A673 (cell line): Measurements from ENCODE around the gene SDK1.

Source experiments
- EZH2 ChIP-seq: fragments of 200-600 bp; sonication (generic); IDR thresholded peaks from 2 replicates; pipeline ENCODE4 v1.6.1; 2017; ENCODE audit warnings: borderline replicate concordance, low read depth, mild to moderate bottlenecking, mixed read lengths, antibody characterized with exemption, low read length; ENCODE audit not compliant: poor library complexity, severe bottlenecking
- TF ChIP-seq, protein P1 (sequence below): fragments of 300-800, 200-600 bp; sonication (generic); conservative IDR thresholded peaks from 2 replicates; pipeline ENCODE4 v1.5.1; 2017; ENCODE audit warnings: low read depth, mild to moderate bottlenecking, antibody characterized with exemption, low read length, moderate library complexity, mixed read lengths

DNA sequence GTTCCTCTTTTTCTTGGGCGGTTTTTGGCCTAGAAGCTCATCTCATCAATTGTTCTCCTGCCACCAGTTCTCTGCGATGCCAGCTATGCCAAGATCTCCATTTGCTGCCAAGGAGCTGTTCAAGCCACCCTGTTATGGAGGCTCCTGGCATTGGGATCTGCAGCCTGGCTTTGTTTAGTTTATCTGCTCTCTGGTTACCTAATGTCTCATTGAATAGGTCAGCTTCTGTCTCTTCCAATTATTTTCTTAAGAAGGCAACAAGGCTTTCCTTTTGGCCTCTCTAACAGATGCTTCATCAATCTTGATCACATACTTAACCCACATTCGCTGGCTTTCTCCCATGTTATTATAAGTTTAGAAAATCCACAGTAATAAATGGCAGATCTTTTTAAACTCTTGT lies 20.6 kb upstream of the SDK1 start:
- TF ChIP-seq, protein P1, sequence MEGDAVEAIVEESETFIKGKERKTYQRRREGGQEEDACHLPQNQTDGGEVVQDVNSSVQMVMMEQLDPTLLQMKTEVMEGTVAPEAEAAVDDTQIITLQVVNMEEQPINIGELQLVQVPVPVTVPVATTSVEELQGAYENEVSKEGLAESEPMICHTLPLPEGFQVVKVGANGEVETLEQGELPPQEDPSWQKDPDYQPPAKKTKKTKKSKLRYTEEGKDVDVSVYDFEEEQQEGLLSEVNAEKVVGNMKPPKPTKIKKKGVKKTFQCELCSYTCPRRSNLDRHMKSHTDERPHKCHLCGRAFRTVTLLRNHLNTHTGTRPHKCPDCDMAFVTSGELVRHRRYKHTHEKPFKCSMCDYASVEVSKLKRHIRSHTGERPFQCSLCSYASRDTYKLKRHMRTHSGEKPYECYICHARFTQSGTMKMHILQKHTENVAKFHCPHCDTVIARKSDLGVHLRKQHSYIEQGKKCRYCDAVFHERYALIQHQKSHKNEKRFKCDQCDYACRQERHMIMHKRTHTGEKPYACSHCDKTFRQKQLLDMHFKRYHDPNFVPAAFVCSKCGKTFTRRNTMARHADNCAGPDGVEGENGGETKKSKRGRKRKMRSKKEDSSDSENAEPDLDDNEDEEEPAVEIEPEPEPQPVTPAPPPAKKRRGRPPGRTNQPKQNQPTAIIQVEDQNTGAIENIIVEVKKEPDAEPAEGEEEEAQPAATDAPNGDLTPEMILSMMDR, result no peak
- no peak for TF ChIP-seq EZH2
